ENCODE data around the gene ERMARD. TPM values are rescaled to one million over a fixed set of nuclear protein-coding genes. Genes with fewer than 3 reads are reported as not detected.

ERMARD gene
- total RNA-seq, 6 experiments from 2014 or later: 11.1 to 24.4 (median 15.2) TPM

GRCh38 chr6:169810066-169810989, 58.9 kb downstream of the ERMARD start:
- H3K4me1 ChIP-seq: no peaks in the 10 kb centered on the region
- H3K4me3 ChIP-seq: no peak overlapping the region
- H3K27me3 ChIP-seq: no peaks in the 10 kb centered on the region
- DNase-seq (no peak), ATAC-seq (peak in 2 of 4 donors; percentile 21 to 37)
- intact Hi-C loops (cut with DNase I): no loop called here
- 54% methylated on average over 8 of the region's 18 CpGs for WGBS (ENCODE audit: insufficient coverage, low coverage, low lambda C conversion rate, missing lambda C conversion rate)
- no peaks in the 10 kb centered on the region for H3K36me3 ChIP-seq
- TF ChIP-seq POLR2A (IDR thresholded peaks at IDR 0.05) (no peak), CTCF (IDR thresholded peaks at IDR 0.05) (no peak)
- no peak overlapping the region for H3K27ac ChIP-seq
- H3K9me3 ChIP-seq: no peaks in the 10 kb centered on the region

GRCh38 chr6:169811072-169811471, 59.6 kb downstream of the ERMARD start:
- intact Hi-C loops (cut with DNase I): no loop called here
- Histone ChIP-seq H3K9me3 (no peaks in the 10 kb centered on the region), H3K27ac (no peak overlapping the region), H3K36me3 (no peaks in the 10 kb centered on the region), H3K4me1 (no peaks in the 10 kb centered on the region), H3K4me3 (no peak overlapping the region), H3K27me3 (no peaks in the 10 kb centered on the region)
- 87% methylated on average over 4 of the region's 8 CpGs for WGBS (ENCODE audit: insufficient coverage, low coverage, low lambda C conversion rate, missing lambda C conversion rate)
- ATAC-seq (no peak), DNase-seq (no peak)
- TF ChIP-seq POLR2A (IDR thresholded peaks at IDR 0.05): no peak
- TF ChIP-seq CTCF (IDR thresholded peaks at IDR 0.05): no peak

GRCh38 chr6:169811521-169812256, 60.3 kb downstream of the ERMARD start:
- 44% methylated on average over 3 of the region's 18 CpGs for WGBS (ENCODE audit: insufficient coverage, low coverage, low lambda C conversion rate, missing lambda C conversion rate)
- intact Hi-C loops (cut with DNase I): no loop called here
- no peaks in the 10 kb centered on the region for H3K36me3 ChIP-seq
- no peak for DNase-seq
- no peak overlapping the region for H3K4me3 ChIP-seq
- no peaks in the 10 kb centered on the region for H3K27me3 ChIP-seq
- H3K9me3 ChIP-seq: no peaks in the 10 kb centered on the region
- TF ChIP-seq CTCF (IDR thresholded peaks at IDR 0.05) (no peak), POLR2A (IDR thresholded peaks at IDR 0.05) (no peak)
- H3K4me1 ChIP-seq: no peaks in the 10 kb centered on the region
- H3K27ac ChIP-seq: no peak overlapping the region
- peak in 1 of 4 donors; percentile 10 for ATAC-seq

- H3K4me1 ChIP-seq: no peaks in the 10 kb centered on the region
- no peaks in the 10 kb centered on the region for H3K27me3 ChIP-seq
- intact Hi-C loops (cut with DNase I): no loop called here
- DNase-seq (no peak), ATAC-seq (no peak)
- TF ChIP-seq POLR2A (IDR thresholded peaks at IDR 0.05) (no peak), CTCF (IDR thresholded peaks at IDR 0.05) (no peak)
- no peak overlapping the region for H3K27ac ChIP-seq
- no peaks in the 10 kb centered on the region for H3K36me3 ChIP-seq
- 96% methylated on average over 5 of the region's 17 CpGs for WGBS (ENCODE audit: insufficient coverage, low coverage, low lambda C conversion rate, missing lambda C conversion rate)
- no peaks in the 10 kb centered on the region for H3K9me3 ChIP-seq
- H3K4me3 ChIP-seq: no peak overlapping the region
Measured at GRCh38 chr6:169812257-169812644, 60.8 kb downstream of the ERMARD start.

All from right lobe of liver (tissue), 6 donors.